ENCODE measurements around the gene PGAP1. TPM values are rescaled to one million over a fixed set of nuclear protein-coding genes. Genes with fewer than 3 reads are reported as not detected.

Gene PGAP1
- polyA plus RNA-seq, 4 donors = 25.6 to 33.9 (median 29.2) TPM

GRCh38 chr2:196899976-196900375, 26.5 kb downstream of the PGAP1 start:
- no peak for DNase-seq (ENCODE audit: low read depth in 4 of 4, low spot score in 3 of 4)

DNA sequence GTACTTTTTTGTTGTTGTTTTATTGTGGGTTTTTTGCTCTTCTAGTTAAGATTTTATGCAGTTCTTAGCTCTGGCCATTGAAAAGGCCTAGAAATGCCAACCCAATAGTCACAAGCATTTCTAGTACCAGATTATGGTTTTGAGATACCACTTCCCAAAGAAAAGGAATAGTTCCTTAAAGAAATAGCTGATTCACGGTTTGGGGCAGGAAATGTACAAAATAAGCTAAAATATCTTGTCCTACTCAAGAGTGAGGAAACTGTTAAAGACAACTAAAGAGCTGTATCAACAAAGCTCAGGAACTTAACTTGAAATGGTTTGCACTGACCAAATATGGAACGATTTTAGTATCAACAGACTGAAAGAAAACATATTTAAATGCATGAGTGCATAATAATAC, 35.4 kb downstream of the PGAP1 start:
- no peak for DNase-seq (ENCODE audit: low read depth in 4 of 4, low spot score in 3 of 4)

DNA sequence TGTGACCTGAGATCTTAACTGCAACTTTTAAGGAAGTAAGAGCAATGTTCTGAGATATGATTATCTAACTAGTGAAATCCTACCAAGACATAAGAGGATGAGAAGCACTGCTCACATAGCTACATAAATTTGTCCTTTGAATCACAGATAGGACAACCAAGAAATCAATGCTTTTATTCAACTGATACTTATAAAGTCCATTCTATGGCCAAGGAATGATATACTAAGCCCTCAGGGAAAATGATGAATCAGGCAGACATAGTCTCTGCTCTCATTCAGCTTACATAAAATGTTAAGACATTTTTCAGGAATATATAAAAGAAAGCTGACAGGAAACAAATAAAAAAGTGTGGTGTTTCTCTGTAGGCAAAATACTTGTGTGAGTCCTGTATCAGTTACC, 39.1 kb downstream of the PGAP1 start:
- DNase-seq (ENCODE audit: low read depth in 4 of 4, low spot score in 3 of 4) = no peak

DNA sequence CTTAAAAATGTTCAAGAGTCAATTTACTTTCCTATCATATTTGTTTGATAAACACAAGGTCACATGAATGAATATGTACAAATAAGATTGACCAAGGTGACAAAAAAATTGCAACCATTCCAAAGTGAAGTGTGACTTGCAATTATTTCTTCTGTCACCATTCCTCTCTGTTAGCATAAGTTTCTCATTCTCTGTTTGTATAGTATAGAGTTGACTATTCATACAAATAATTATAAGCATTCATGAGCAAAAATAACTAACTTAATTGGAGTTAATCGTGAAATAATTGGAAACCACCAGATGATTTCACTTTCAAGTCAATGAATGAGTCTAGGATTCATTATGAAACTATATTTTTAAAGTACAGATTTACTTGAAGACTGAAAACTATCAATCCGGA, 42.1 kb downstream of the PGAP1 start:
- no peak for DNase-seq (ENCODE audit: low read depth in 4 of 4, low spot score in 3 of 4)

- DNase-seq (ENCODE audit: low read depth in 4 of 4, low spot score in 3 of 4) = no peak
These were observed 50.1 kb downstream of the PGAP1 start for GRCh38 chr2:196876364-196876763.

DNA sequence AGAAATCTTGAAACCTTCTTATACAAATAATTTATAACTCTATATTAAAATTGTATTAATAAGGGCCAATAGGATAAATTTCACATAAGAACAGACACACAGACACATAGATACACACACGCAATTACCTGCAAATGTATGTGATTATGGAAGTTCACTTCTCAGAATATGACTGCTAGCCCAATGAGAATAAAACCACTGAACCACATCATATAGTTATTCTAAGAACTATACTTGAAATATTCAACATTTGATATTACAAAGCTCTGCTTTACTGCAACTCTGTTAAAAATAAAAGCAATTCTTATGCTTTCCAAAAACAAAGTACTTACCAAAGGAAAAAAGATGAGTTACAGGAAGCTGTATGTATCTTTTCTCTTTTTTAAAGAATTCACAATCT, 51.1 kb downstream of the PGAP1 start:
- DNase-seq (ENCODE audit: low read depth in 4 of 4, low spot score in 3 of 4) = no peak

- no peak for DNase-seq (ENCODE audit: low read depth in 4 of 4, low spot score in 3 of 4)
These were observed 53.0 kb downstream of the PGAP1 start for GRCh38 chr2:196873511-196873910.

DNA sequence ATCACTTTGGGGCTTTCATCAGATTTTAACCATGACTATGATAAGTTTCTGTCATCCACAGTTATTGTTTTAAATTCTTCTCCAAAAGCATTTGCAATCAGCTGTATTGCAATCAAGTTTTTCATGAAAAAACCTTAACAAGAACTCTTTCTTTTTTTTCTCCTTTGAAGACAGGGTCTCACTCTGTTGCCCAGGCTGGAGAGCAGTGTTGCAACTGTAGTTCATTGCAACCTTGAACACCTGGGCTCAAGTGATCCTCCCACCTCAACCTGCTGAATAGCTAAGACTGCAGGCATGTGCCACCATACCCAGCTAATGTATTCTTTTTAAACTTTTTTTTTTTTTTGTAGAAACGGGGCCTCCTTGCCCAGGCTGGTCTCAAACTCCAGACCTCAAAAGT, 71.9 kb downstream of the PGAP1 start:
- DNase-seq (ENCODE audit: low read depth in 4 of 4, low spot score in 3 of 4) = no peak

DNA sequence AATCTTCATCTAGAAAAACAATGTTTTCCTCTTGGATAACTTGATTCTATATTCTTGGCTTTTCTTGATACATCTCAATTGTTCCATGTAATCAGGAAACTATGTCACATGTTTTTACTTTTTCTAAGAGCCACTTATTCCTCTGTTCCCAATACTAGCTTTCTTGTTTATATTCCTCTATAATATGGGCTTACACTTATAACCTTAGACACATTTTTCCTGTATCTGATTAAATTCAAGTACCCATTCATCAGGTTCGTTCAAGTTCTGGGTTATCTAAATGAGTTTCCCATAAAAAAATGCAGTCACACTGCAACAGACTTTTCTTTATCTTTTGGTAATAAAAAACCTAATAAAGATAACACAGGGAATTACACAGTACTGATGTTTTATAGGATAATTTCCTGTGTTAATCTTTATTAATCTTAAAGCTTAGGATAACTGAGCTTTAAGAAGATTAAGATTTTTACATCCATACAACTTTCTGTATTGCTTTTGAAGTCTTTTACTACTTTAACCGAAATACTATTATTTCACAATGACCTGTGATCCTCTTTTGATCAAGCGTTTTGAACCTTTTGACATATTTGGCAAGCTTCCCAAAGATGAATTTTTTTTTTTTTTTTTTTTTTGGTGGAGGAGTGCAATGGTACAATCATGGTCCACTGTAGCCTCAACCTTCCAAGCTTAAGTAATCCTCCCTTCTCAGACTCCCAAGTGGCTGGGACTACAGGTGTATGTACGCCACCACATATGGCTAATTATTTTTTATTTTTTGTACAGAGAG, 73.0 kb downstream of the PGAP1 start:
- DNase-seq (ENCODE audit: low read depth in 4 of 4, low spot score in 3 of 4) = no peak

GRCh38 chr2:196851088-196851487, 75.4 kb downstream of the PGAP1 start:
- DNase-seq (ENCODE audit: low read depth in 4 of 4, low spot score in 3 of 4) = no peak

DNA sequence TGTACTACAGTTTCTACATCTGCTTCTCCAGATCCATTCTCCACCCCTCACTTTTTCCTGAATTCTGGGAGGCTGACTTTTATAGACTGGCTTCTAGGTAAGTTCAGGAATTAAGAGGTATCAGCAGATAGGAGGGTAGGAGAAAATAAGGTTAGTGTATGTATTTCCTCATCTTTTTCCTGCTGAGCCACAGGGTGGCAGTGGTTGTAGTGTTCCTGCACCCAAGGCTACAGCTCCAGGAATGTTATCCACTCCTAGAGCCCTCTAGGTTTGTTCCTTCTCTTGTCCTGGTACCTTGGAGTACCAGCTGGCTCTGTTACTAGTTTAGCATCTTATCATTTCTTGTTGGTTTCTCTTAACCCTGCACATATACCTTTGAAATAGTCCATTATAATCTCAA, 76.6 kb downstream of the PGAP1 start:
- peak in 1 of 4 donors; percentile 6 for DNase-seq (ENCODE audit: low read depth in 4 of 4, low spot score in 3 of 4)

DNA sequence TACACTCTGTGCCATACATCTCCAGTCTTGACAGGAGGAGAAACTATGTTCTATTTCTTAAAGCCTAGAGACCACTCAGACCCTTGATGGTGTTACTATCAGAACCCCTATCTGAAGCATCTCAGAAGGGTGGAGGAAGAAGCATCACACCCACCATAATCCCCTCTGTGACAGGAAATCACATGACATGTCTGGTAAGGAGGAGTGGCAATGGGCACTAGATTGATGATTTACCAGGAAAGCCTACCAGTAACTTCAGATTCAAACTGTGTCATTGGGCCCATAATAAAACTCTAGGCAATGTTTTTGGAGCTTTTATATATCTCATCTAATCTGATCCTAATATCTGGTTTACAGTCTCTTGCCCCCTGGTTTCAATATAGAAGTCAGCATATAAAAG, 80.2 kb downstream of the PGAP1 start:
- no peak for DNase-seq (ENCODE audit: low read depth in 4 of 4, low spot score in 3 of 4)

- DNase-seq (ENCODE audit: low read depth in 4 of 4, low spot score in 3 of 4) = no peak
These were observed 81.1 kb downstream of the PGAP1 start for GRCh38 chr2:196845371-196845770.

DNA sequence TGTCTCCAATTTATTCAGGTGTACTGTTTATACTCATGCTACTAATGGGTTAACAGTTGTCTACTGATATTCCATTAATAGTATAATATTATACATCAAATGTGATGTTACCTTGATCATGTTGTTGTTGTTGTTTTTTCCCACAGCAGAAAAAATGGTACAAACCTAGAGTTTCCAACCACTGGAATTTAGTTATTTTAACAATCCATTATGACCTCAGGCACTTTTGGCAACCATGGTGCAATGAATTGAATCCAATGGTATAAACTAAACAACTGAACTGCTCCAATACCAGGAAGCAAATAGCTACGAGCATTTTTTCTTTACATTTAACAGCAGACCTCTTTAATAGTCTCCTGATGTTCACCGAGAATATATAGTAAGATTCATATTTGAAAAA, 86.3 kb downstream of the PGAP1 start:
- no peak for DNase-seq (ENCODE audit: low read depth in 4 of 4, low spot score in 3 of 4)

DNA sequence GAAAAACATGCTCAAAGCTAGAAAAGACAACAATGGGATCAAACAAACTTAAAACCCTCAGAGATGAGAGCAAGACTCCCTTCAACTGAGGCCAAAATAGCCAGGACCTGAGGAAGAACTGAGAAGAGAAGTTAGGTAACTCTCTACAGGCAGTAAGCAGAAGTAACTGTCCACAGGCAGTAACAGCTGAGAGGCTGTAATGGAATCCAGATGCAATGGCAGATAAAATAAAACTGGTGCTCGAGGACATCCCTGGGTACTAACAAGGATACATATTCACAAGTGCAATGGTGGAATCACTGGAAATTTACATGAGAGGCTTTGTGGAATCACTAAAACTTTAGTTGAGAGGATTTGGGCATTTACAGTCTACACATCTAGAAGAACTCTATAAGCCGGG, 86.9 kb downstream of the PGAP1 start:
- no peak for DNase-seq (ENCODE audit: low read depth in 4 of 4, low spot score in 3 of 4)

GRCh38 chr2:196836440-196836839, 90.1 kb downstream of the PGAP1 start:
- no peak for DNase-seq (ENCODE audit: low read depth in 4 of 4, low spot score in 3 of 4)

DNA sequence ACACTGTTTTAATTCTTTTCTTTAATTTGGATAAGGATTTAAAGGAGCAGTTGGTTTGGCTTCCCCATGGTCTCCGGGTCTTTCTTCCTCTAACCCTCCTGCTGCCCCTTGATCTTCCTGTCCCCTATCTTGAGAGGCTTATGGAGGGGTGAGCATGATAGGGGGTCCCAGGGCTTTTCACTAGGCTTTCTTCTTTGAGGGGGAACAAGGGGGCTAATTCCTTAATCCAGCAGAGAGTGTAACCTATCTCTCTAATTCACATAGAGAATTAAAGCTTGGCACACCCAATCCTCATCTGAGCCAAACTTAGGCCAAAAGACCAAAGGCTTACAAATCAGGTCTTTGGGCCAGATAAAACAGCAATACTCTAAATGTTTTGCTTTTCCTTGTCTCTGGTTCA, 95.8 kb downstream of the PGAP1 start:
- DNase-seq (ENCODE audit: low read depth in 4 of 4, low spot score in 3 of 4) = no peak

GRCh38 chr2:196827356-196827755, 99.2 kb downstream of the PGAP1 start:
- no peak for DNase-seq (ENCODE audit: low read depth in 4 of 4, low spot score in 3 of 4)

DNA sequence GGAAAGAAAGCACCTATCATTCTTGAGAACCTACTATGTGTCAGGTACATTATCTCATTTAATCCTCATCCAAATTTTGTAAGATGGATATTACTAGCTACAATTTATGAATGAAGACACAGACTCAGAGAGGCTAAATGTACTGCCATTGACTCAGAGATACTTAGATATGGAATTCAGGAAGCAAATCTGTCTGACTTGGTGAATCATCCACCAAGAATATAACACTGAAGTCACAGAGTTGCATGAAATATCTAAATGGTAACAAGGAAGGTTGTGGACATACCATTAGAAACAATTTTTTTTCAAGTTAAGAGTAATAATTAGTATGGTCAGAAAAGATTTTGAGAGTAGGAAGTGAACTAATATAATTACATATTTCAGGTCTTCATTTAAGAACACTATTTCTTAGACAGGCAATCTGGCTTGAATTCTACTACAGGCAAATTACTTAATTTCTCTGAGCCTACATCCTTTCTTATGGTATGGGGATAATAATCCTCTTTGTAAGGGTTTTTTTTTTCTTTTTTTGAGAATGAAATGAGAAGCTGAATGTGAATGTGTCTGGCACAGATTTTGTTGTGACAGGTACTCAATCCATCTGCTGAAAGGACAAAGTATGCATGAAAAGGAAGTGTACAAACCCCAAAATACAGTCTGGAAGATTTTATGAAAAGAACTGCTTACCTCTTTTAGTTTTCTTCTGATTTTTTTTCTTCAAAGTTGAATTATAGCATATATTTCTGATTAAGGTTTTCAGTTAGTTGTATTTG, 102.6 kb downstream of the PGAP1 start:
- no peak for DNase-seq (ENCODE audit: low read depth in 4 of 4, low spot score in 3 of 4)

DNA sequence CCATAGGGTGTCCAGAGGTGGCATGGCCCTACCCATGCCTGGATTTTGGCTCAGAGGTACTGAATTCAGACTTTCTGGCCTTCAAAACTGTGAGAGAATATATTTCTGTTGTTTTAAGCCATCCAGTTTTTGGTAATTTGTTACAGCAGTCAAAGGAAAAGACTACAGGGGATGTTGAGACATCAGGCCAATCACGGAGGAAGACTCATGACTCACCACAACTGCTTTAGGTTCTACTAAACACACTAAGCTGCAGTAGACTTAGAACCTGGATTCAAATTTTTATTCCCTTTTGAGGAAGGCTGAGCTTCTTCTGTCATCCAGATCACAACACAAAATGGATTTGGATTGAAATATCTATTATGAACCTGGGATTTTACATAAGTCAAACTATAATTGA, 105.3 kb downstream of the PGAP1 start:
- DNase-seq (ENCODE audit: low read depth in 4 of 4, low spot score in 3 of 4) = no peak

GRCh38 chr2:196809260-196809659, 117.2 kb downstream of the PGAP1 start, which contains the start of gene C2orf66:
Gene C2orf66, minus strand, starts transcription at chr2:196809355. Its CDS starts 19 bp downstream, at chr2:196809336.
- DNase-seq (ENCODE audit: low read depth in 4 of 4, low spot score in 3 of 4) = no peak

DNA sequence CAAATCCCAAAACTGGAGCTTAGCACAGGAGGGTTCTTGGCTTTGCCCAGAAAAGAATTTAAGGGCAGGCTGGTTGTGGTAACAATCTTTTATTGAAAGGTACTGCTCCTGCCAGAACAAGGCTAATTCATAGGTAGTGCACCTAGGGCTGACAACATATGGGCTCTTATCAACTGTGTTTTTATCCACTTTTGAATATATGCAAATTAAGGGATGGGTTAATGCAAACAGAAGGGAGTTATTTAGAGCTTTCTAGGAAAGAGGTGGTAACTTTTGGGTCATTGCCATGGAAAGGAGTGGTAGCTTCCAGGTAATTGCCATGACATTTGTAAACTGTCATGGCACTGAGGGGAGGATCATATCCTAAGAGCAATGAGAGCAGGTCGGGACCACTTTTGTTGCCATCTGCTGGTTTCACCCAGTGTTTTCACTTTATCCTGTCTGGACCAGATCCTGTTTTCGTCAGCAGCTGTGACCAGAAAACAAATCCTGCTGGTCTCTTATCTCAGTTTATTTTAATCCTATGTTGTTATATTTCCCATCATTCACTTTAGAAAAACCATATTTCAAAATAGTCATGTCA, 118.3 kb downstream of the PGAP1 start:
- no peak for DNase-seq (ENCODE audit: low read depth in 4 of 4, low spot score in 3 of 4)
